H1 (cell line): ENCODE data around the gene PPP2R2C. TPM values are rescaled to one million over a fixed set of nuclear protein-coding genes. Genes with fewer than 3 reads are reported as not detected.

ENCODE experiments used
- CHD7 ChIP-seq: fragments of 300-600 bp; sonication (generic); IDR thresholded peaks from 2 replicates; pipeline ENCODE4 v1.7.1; 2012; ENCODE audit warnings: low read length, moderate library complexity, mild to moderate bottlenecking, inconsistent platforms; ENCODE audit not compliant: insufficient replicate concordance
- CREB1 ChIP-seq: IDR thresholded peaks from 2 replicates; pipeline ENCODE4 v1.6.1; 2012; ENCODE audit warnings: inconsistent platforms
- RXRA ChIP-seq: IDR thresholded peaks from 2 replicates; pipeline ENCODE4 v1.6.1; 2011; ENCODE audit warnings: low read depth, mild to moderate bottlenecking, low read length, moderate library complexity; ENCODE audit not compliant: insufficient read depth
- polyA plus RNA-seq, 7 experiments: library from polyadenylated mRNA; depleted of rRNA in 3 of 7; stranded (reverse) in 5 of 7; unstranded in 2 of 7; fragments of >200 nt in 5 of 7; fragments of 200-250 nt in 2 of 7; gene quantifications; 1 replicate in 5 of 7; 2 replicates in 1 of 7; 4 replicates in 1 of 7; pipeline versions ENCODE4 v1.2.1 to v1.2.3, GENCODE V29; 2011 to 2013; ENCODE audit warnings: missing spikeins in 2 of 7, mixed read lengths in 2 of 7
- total RNA-seq: library from RNA; stranded (reverse); fragmentation: NEBNext Ultra II Directional; extraction: Animal tissue kit (Norgen Biotek cat#: 25700); gene quantifications from 2 replicates; pipeline ENCODE4 v1.2.1, GENCODE V29; 2021

PPP2R2C gene
- total and polyA plus RNA-seq, 2 of the 8 experiments (the other 6 are each of a cell fraction or from before 2014, with no cell fraction given), result 6.4 TPM

- TF ChIP-seq CHD7 (no peak), RXRA (no peak), CREB1 (no peak)
- TF ChIP-seq, all 59 proteins: peak for 0
Measured at GRCh38 chr4:6502147-6502546, 29.7 kb upstream of the PPP2R2C start (continued).
